HG02885 (cell line): ENCODE results near the gene LAMA3.
"Not testable (repeated sequence)": the region's sequence is repeated elsewhere in the genome, so short reads cannot be mapped to it uniquely, and the experiment has no call there.

Experiments used
- ATAC-seq: cut with Tn5 transposase; IDR thresholded peaks from one replicate; pipeline ENCODE4 v1.9.1; 2021; ENCODE audit warnings: mild to moderate bottlenecking; ENCODE audit not compliant: unreplicated experiment, poor library complexity

The LAMA3 gene

DNA sequence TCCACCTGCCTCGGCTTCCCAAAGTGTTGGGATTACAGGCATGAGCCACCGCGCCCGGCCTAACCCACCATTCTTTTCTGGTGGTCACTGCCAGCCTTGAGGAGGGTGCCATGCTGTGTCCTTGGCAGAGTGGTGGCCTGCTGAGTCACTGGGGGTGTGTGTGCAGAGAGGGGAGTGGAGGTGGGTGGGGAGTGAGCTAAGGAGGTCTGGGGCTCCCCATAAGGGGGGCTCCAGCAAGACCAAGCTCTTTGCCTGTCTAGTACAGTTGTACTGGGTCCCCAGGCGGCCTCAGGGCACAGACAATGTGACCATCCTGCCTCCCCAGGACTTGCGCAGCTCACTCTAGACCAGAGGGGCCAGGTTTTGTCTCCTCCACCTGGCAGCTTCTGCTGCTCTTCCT, 36.1 kb downstream of the LAMA3 start:
- no peak for ATAC-seq

DNA sequence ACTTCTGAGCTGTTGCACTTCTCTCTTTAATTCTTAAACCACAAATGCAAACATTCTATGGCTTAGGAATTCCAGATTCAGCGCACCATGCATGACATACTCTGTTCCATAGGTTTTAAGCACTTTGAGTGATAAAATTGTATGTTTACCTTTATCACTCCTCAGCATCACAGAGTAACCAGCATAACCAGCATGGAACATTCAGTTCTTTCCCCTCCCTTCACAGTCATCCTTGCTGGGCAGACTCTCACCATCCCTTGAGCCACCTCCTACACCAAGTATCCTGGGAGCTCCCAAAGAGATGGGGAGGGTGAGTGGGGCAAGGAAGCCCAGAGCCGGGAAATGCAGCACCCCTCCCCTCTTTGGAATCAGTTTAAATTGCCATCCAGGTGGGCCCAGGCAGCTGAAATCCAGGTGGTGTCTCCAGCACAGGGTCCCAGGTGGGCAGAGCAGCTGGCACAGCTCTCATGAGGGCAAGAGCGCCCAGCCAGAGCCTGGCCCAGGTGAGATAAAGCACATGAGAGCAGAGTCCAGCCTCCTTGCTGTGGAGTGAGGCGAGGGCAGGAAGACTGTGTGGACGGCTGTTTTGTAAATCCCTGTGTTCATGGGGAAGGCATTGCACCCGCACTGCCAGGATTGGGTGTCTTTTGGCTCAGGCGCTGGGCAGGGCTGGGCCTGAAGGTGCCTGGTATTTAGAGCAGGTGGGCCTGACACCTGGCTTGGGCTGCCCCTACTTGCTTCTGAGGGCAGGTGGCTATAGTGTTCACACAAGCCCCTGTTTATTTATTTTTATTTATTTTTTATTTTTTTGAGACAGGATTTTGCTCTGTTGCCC, 36.8 kb downstream of the LAMA3 start:
- ATAC-seq: no peak

DNA sequence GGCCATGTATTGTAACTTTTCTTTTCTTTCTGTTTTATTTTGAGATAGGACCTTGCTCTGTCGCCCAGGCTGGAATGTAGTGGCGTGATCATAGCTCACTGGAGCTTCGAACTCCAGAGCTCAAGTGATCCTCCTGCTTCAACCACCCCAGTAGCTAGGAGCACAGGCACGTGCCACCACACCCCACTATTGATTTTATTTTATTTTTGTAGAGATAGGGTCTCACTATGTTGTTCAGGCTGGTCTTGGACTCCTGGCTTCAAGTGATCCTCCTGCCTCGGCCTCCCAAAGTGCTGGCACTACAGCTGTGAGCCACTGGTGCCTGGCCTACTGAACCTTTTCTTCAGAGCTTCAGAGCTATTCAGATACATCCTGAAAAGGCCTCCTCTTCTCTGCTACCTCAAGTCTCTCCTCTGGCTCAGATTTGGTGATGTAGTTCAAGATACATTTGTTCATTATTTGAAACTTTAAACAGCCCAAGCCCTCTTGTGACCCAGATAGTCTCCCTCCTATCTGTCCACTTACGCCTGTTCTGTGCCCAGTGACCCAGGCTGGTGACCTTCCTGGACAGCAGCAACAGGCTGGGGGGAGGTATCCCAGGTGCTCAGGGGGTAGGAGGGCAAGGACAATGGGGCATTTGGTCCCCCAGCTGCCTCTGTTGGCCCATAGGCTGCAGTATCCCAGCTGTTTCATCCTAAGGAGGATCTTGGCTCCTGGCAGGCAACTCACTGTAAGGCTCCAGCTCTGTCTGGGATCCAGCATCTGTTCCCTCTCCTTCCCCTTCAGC, 38.6 kb downstream of the LAMA3 start:
- no peak for ATAC-seq

DNA sequence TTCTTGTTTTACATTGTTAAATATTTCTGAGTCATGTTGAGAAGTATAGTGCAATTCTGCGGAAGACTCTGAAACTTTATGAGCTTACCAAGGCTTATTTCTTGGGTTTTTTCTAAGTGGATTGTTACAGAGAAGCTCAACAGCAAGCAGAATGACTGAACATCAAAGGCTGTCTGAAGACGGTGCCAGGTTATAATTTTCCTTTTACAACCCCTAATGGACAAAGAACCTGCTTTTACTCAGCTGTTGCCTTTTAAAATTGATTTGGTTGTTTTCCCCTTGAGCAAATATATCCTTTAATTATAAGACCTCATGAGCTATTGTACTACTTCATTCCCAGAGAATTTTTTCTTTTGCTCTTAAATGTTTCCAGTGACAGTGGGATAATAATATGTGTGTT, 41.6 kb downstream of the LAMA3 start:
- no peak for ATAC-seq

DNA sequence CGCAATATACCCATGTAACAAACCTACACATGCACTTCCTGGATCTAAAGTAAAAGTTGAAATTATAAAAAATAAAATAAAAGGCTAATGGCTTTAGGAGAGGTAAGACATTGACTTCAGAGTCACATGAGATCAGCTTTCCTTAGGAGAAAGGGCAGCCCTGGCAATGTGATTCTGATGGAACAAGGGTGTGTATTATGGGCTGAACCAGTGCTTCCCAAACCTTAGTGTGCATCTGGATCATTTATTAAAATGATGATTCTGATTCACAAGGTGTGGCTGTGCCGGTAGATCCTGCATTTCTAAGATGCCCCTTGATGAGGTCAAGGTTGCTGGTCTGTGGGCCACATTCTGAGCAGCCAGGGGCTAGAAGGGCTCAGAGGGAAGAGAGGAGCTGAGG, 42.6 kb downstream of the LAMA3 start:
- no peak for ATAC-seq

DNA sequence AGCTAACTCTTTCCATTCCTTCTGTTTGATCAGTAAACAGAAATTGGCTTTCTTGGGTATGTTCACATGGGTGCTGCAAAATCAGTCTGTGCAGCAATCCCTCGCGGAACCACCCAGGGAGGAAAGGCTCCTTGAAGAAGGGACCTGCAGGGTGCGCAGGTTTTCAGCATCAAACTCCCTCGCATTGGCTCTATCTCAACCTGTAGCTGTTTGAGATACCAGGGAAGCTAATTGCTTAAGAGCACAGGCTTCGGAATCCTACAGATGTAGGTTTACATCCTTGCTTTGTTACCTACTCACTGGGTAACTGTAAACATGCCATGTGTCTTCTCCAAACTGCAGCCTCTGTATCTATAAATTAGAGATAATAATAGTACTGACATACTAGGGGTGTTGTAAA, 43.2 kb downstream of the LAMA3 start:
- ATAC-seq: no peak

DNA sequence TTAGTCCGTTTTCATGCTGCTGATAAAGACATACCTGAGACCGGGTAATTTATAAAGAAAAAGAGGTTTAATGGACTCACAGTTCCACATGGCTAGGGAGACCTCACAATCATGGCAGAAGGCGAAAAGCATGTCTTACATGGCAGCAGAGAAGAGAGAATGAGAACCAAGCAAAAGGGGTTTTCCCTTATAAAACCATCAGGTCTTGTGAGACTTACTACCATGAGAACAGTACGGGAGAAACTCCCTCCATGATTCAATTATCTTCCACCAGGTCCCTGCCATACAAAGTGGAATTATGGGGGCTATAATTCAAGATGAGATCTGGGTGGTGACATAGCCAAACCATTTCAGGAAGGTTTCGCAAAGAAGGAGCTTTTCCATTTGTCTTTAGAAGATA, 44.0 kb downstream of the LAMA3 start:
- not testable (repeated sequence) for ATAC-seq

DNA sequence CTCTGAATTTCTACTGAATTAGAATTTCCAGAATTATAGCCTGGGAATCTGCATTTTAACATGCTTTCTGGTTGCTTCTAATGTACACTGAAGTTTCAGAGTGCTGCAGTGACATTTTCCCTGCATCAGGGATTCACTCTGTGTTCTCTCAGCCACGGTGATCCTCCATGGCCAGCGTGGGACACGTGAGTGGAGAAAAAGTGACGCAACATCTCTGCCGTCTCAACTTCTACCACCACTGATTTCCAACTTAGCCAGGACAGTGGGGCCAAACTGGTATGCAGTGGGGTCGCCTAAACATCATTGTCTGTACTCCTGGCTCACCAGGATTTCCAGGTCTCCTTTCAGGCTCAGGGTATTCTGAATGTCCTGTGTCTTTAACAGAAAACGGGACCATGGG, 44.6 kb downstream of the LAMA3 start:
- no peak for ATAC-seq

DNA sequence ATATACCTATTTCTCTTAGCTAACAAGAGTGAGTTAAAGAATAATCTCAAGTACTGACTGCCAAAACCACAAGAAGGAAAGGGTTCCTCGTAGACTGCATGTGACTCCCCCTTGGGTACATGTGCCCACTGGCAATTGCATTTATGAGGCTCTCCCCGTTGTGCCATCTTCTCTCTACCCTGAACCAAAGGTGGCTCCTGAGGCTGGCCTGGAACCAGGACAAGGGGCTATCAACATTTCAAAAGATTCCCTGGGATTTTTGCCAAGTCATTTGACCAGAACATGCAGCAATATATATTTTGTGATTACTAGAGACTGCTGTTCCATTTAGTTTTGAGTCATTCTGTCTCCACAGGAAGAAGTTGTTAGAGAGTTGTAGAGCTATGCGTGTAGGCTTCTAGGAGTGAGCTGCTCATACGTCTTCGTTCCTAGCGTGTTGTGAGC, 45.8 kb downstream of the LAMA3 start:
- ATAC-seq: no peak

DNA sequence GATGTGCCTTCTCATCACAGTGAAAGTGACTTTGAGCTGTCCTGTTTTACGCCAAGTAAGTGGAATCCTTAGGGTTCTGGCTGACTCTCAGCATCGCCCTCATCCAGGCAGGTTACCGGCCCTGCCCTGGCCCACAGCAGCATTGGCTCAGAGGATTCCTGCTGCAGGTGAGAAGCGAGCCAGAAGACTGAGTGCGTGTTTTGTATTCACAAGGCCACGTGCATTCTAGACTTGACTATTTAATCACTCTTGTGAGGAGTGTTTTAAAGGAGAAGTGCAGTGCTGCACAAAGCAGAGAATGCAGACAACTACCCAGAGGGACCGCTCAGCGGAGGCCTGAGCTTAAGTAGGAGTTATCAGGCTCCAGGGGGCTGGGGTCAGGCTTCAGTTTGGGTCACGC, 48.3 kb downstream of the LAMA3 start:
- no peak for ATAC-seq

DNA sequence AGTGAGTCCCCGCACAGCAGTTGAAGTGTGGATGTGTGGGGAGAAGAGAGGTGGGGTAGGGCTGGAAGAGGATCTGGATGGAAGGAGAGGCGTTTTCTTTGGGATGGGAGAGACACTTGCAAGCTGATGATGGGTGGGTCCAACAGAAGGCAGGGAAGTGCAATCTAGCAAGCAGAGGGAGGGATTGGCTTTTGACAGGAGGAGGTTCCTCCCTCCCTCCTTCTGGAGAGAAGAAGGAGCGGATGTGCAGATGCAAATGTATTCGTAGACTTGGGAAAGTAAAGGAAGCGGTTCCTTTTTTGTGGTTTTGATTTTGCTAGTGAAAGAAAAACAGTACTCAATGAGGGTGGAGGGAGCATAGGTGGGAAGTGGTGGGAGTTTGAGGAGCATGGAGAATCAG, 48.9 kb downstream of the LAMA3 start:
- ATAC-seq: no peak

DNA sequence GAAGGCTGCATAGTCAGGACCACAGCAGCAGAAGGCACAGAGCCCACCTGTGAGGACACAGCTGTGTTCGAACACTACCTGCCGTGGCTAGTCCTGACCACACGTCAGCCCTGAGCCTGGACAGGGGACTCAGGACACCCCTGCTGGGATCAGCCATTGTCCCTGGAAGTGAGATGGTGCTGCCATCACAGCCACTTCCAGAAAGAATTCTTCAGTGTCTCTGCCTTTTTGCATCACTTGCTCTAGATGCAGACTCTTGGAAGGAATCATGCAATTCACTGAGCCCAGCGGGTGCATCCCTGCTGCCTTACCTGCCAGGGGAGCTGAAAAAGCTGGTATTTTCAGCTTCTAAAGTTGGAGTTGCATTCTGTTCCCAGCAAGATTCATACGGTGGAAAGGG, 49.3 kb downstream of the LAMA3 start:
- ATAC-seq: no peak

DNA sequence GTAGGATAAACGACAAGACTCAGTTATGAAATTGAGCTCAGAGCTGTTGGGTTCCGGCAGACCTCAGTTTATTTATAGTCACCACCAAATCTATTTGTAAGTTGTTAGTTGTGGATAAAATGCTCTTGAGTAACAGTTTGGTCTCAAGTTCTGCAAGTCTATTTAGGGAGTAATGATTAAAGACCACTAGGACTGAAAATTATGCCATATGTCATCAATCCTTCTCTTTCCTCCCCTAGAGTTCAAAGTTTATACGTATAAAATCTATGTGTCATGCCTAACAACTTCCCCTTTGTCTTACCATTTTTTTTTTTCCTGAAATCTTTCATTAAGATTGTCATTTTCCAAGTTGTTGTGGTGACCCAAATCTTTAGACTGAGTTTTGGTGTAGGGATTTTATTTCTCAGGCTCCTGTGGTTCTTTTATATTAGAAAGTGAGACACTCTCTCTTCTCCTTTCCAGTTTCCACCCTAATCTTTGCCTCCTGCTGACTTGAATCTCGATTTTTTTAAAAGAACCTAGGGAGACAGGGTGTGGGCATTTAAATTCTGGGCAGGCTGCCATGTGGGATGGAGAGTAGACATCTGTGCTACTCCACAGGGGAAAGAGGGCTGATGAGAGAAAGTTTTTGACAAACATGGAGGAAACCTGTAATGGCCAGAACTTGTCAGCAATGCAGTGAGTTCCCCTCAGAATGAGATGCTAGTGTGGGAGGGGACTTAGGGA, 51.0 kb downstream of the LAMA3 start:
- ATAC-seq: no peak

DNA sequence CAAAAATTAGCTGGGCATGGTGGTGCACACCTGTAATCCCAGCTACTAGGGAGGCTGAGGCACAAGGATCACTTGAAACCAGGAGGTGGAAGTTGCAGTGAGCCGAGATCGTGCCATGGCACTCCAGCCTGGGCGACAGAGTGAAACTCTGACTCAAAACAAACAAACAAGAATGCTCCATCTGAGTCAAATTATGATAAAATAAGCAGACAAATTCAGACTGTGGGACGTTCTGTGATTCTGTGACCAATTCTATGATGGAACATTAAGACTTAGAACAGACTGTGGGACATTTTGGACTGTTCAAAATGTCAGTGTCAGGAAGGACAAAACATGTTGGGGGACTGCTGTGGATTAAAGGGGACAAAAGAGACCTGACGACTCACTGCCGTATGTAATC, 52.7 kb downstream of the LAMA3 start:
- peak; percentile 50 for ATAC-seq

DNA sequence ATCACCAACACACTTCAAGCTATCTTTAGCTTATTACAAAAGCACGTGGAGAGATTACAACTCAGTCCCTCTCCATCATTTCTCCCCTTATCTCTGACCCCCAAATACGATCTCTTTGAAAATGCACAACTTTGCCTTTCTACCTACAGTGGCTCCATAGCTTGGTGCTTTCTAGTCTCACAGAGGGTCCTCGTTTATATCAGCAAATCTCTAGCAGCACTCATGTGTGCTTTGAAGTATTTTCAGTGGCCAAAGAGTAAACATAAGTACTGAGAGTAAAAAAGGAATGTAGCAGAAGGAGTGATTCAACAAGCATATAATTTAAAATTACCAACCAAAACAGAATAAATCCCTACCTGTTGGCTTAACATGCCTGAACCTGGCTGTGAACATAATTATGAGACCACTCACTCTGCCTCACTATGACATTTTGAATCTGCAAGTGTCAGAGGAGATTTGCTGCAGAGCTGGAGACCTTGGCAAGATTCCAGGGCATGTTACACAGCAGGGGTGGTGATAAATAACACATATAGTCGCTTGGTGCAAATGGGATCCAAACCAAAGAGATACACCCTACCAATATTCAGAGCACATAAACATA, 54.6 kb downstream of the LAMA3 start:
- ATAC-seq: no peak

DNA sequence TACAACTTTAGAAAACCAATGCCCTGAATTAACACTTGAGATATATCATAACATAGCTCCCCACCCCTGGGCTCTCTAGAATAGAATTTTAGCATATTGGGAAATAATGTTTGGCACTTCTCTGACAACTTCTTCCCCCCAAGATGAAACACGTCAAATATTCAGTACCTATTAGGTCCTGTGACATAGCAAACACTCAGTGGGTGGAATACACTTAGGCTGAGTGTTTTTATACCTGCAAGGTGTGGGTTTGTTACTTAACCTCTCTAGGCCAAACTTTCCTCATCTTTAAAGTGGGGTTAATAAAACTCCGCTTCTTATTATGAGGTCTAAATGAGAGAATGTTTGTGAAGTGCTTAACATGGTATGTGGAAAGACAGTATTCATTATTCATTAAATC, 56.1 kb downstream of the LAMA3 start:
- no peak for ATAC-seq

DNA sequence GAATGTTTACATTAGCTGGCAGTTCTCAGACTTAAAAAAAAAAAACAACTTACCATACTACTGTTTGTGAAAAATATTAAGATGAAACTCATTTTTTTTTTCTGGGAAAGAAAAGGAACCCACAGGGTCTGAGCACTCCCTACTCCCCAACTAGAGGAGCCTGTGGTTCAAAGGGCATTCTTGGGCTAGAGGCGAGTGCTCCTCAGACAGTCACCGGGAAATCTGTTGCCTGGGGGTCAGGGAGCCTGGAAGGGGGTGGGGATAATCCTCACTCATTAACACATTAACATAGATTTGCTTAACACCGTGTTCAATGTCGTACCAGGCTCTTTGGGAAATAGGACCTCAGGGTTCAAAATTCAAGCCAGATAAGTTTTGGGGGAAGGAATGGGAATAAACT, 57.6 kb downstream of the LAMA3 start:
- no peak for ATAC-seq

DNA sequence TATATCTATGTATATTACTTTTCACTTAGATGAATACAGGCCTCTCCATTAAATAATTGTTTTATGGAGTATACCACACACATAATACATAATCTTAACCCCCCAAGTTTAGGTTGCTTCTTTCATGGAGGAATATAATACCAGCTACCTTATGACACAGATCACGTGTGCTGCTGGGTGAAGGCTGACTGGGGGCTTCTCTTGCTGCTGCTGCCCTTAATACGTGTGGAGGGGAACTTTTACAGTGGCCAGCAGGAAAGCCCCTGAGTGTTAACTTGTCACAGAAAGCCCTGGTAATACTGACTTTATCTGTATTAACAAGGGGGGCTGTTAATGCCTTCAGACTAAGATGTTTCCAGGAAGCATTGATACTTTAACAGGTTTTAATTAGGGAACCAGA, 63.1 kb downstream of the LAMA3 start:
- no peak for ATAC-seq

DNA sequence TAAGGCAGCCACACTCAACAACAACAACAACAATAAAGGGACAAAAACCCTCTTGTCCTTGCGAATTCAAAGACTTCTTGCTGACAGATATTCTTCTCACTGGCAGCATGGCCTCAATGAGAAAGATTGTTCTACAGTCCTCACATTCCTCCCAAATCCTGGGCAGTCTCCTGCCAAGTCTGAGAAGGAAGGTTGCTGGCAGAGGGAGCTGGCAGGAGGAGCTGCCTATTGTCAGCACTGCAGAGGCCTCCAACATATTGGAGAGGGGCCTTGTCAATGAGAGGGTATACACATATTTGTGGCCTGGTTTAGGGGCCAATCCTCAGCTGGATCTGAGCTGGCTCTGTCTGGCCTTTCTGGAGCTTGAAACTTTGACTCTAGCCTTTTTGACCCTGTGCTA, 63.5 kb downstream of the LAMA3 start:
- ATAC-seq: no peak

DNA sequence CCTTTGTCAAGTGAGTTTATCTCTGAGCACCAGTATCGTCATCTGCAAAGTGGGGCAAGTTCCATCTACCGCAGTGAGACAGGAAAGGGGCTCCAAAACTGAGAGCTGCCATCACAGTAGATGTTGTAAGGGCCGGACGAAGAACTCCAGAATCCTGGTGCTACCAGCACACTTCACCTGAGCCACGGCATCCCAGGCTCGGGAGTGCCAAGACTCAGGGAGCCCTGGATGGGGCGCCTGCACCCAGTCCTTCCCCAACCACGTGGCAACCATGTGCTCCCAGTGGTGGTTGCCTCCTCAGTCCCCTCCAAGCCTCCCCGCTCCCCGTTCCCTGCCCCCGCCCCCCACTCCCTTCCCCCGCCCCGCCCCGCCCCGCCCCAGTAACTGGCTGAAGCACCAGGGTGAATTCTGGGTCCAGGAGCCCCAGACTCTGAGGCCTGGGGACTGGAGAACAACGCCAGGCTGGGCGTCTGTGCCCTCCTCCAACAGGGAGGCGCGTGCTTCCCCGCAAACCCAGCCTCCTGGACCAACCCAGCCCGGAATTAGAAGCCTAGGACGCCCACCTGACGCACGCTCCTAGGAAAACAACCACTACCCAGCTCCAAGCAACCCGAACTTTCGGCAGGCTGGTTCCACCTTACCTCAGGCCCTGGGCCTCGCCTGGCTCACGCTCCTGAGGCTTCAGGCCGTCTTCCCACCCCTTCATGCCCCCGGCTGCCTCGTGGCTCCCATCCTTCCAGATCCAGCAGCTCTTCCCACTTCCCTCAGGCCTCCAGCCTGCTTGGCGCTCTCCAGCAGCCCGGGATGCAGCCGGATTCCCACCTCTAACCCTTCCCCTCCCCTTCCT, 67.6 kb downstream of the LAMA3 start:
- no peak for ATAC-seq
